ENCODE measurements around the gene KCND1. TPM values are rescaled to one million over a fixed set of nuclear protein-coding genes. Genes with fewer than 3 reads are reported as not detected.
A peak's percentile ranks its signal among the peaks of the same experiment; 100 is the strongest.

Gene KCND1
- total and polyA plus RNA-seq, 4 experiments from 2014 or later, result 1.0 to 1.9 (median 1.8) TPM; not detected in 1

GRCh38 chrX:48975541-48975940, 3.9 kb upstream of the KCND1 start:
- DNase-seq, result no peak
- no peak overlapping the region for H3K4me3 Mint-ChIP-seq

GRCh38 chrX:48975041-48975440, 3.4 kb upstream of the KCND1 start:
- H3K27me3 ChIP-seq (ENCODE audit: insufficient read depth, low read length), result no peaks in the 10 kb centered on the region
- no peaks in the 10 kb centered on the region for H3K27me3 Mint-ChIP-seq
- ChIA-PET POLR2A (ENCODE audit: partially characterized antibody) (no interaction called here), CTCF (ENCODE audit: partially characterized antibody) (interaction anchor here (4.6 kb wide), 1 partner anchor 68 kb away, joined by 23 read pairs; the partner anchor contains the start of gene TFE3)
- no peak overlapping the region for H3K27ac ChIP-seq (ENCODE audit: low read depth, low read length)
- no peak overlapping the region for H3K27ac Mint-ChIP-seq
- DNase-seq, result no peak
- peaks cover 16 to 27% of the 10 kb centered on the region in 2 donors for H3K36me3 Mint-ChIP-seq
- intact Hi-C loops (cut with micrococcal nuclease), result no loop called here
- H3K4me3 ChIP-seq (ENCODE audit: low read length in 2 of 2), result no peak overlapping the region
- H3K4me1 Mint-ChIP-seq, result peaks cover 7 to 23% (median 11%) of the 10 kb centered on the region in 4 donors
- H3K4me3 Mint-ChIP-seq, result no peak overlapping the region
- peaks cover 9% of the 10 kb centered on the region for H3K4me1 ChIP-seq (ENCODE audit: insufficient read depth, low read length)
- H3K36me3 ChIP-seq (ENCODE audit: insufficient read depth, low read length), result no peaks in the 10 kb centered on the region
- H3K9me3 Mint-ChIP-seq, result no peaks in the 10 kb centered on the region
- H3K9me3 ChIP-seq (ENCODE audit: control insufficient read depth in 1 of 2, low read length in 2 of 2), result no peaks in the 10 kb centered on the region

More at GRCh38 chrX:48975541-48975940, 3.9 kb upstream of the KCND1 start:
- ChIA-PET POLR2A (ENCODE audit: partially characterized antibody) (no interaction called here), CTCF (ENCODE audit: partially characterized antibody) (no interaction called here)
- Mint-ChIP-seq H3K4me1 (peaks cover 7 to 21% (median 10%) of the 10 kb centered on the region in 4 donors), H3K27me3 (no peaks in the 10 kb centered on the region), H3K36me3 (peaks cover 16 to 31% of the 10 kb centered on the region in 2 donors), H3K27ac (peak overlapping the region in 1 of 7 donors; percentile 38), H3K9me3 (no peaks in the 10 kb centered on the region)
- H3K27me3 ChIP-seq (ENCODE audit: insufficient read depth, low read length), result no peaks in the 10 kb centered on the region
- H3K36me3 ChIP-seq (ENCODE audit: insufficient read depth, low read length), result no peaks in the 10 kb centered on the region
- H3K4me1 ChIP-seq (ENCODE audit: insufficient read depth, low read length), result peaks cover 9% of the 10 kb centered on the region
- H3K27ac ChIP-seq (ENCODE audit: low read depth, low read length), result no peak overlapping the region
- H3K9me3 ChIP-seq (ENCODE audit: control insufficient read depth in 1 of 2, low read length in 2 of 2), result no peaks in the 10 kb centered on the region
- intact Hi-C loops (cut with micrococcal nuclease), result no loop called here
- no peak overlapping the region for H3K4me3 ChIP-seq (ENCODE audit: low read length in 2 of 2)

- Mint-ChIP-seq H3K36me3 (peaks cover 16 to 25% of the 10 kb centered on the region in 2 donors), H3K9me3 (no peaks in the 10 kb centered on the region), H3K27me3 (no peaks in the 10 kb centered on the region), H3K4me3 (peak overlapping the region in 1 of 8 donors; percentile 79), H3K27ac (peak overlapping the region in 2 of 7 donors; percentile 53 to 61), H3K4me1 (peaks cover 7 to 23% (median 11%) of the 10 kb centered on the region in 4 donors)
- ChIA-PET CTCF (ENCODE audit: partially characterized antibody) (interaction anchor here (2.6 to 4.6 kb wide), 2 partner anchors 15 to 68 kb away, joined by 9 to 23 read pairs; partner anchors contain the start of gene TFE3), POLR2A (ENCODE audit: partially characterized antibody) (interaction anchor here (3.3 kb wide), 1 partner anchor 16 kb away, joined by 19 read pairs; no protein-coding TSS in a partner anchor)
- no peak for DNase-seq
- Histone ChIP-seq H3K36me3 (ENCODE audit: insufficient read depth, low read length) (no peaks in the 10 kb centered on the region), H3K4me1 (ENCODE audit: insufficient read depth, low read length) (peaks cover 9% of the 10 kb centered on the region), H3K27me3 (ENCODE audit: insufficient read depth, low read length) (no peaks in the 10 kb centered on the region), H3K27ac (ENCODE audit: low read depth, low read length) (no peak overlapping the region), H3K9me3 (ENCODE audit: control insufficient read depth in 1 of 2, low read length in 2 of 2) (no peaks in the 10 kb centered on the region), H3K4me3 (ENCODE audit: low read length in 2 of 2) (no peak overlapping the region)
- intact Hi-C loops (cut with micrococcal nuclease), result no loop called here
These were observed 2.9 kb upstream of the KCND1 start for GRCh38 chrX:48974574-48974973.

GRCh38 chrX:48974033-48974432, 2.4 kb upstream of the KCND1 start:
- Histone ChIP-seq H3K36me3 (ENCODE audit: insufficient read depth, low read length) (no peaks in the 10 kb centered on the region), H3K4me3 (ENCODE audit: low read length in 2 of 2) (no peak overlapping the region), H3K9me3 (ENCODE audit: control insufficient read depth in 1 of 2, low read length in 2 of 2) (no peaks in the 10 kb centered on the region), H3K27ac (ENCODE audit: low read depth, low read length) (no peak overlapping the region), H3K27me3 (ENCODE audit: insufficient read depth, low read length) (no peaks in the 10 kb centered on the region), H3K4me1 (ENCODE audit: insufficient read depth, low read length) (peaks cover 9% of the 10 kb centered on the region)
- ChIA-PET POLR2A (ENCODE audit: partially characterized antibody) (interaction anchor here (3.3 kb wide), 1 partner anchor 15 kb away, joined by 19 read pairs; no protein-coding TSS in a partner anchor), CTCF (ENCODE audit: partially characterized antibody) (interaction anchor here (2.6 to 4.6 kb wide), 2 partner anchors 14 to 69 kb away, joined by 9 to 23 read pairs; partner anchors contain the start of gene TFE3)
- Mint-ChIP-seq H3K9me3 (no peaks in the 10 kb centered on the region), H3K4me1 (peaks cover 7 to 23% (median 11%) of the 10 kb centered on the region in 4 donors), H3K4me3 (no peak overlapping the region), H3K36me3 (peaks cover 16 to 25% of the 10 kb centered on the region in 2 donors), H3K27me3 (no peaks in the 10 kb centered on the region), H3K27ac (no peak overlapping the region)
- intact Hi-C loops (cut with micrococcal nuclease), result no loop called here
- no peak for DNase-seq

GRCh38 chrX:48972220-48973164, 848 bp upstream of the KCND1 start:
- no peaks in the 10 kb centered on the region for H3K27me3 Mint-ChIP-seq

GRCh38 chrX:48969471-48969870, 2.2 kb downstream of the KCND1 start:
- peaks cover 9% of the 10 kb centered on the region for H3K4me1 ChIP-seq (ENCODE audit: insufficient read depth, low read length)
- no peaks in the 10 kb centered on the region for H3K9me3 ChIP-seq (ENCODE audit: control insufficient read depth in 1 of 2, low read length in 2 of 2)
- Mint-ChIP-seq H3K27ac (peak overlapping the region in 1 of 7 donors; percentile 29), H3K4me3 (no peak overlapping the region), H3K4me1 (peaks cover 6 to 23% (median 11%) of the 10 kb centered on the region in 4 donors), H3K36me3 (peaks cover under 1 to 5% of the 10 kb centered on the region in 2 donors), H3K27me3 (no peaks in the 10 kb centered on the region), H3K9me3 (no peaks in the 10 kb centered on the region)
- no peak overlapping the region for H3K27ac ChIP-seq (ENCODE audit: low read depth, low read length)
- CTCF ChIA-PET (ENCODE audit: partially characterized antibody), result no interaction called here
- intact Hi-C loops (cut with micrococcal nuclease), result no loop called here
- H3K27me3 ChIP-seq (ENCODE audit: insufficient read depth, low read length), result no peaks in the 10 kb centered on the region
- no peak overlapping the region for H3K4me3 ChIP-seq (ENCODE audit: low read length in 2 of 2)
- POLR2A ChIA-PET (ENCODE audit: partially characterized antibody), result no interaction called here
- DNase-seq, result no peak
- no peaks in the 10 kb centered on the region for H3K36me3 ChIP-seq (ENCODE audit: insufficient read depth, low read length)

More at GRCh38 chrX:48972220-48973164, 848 bp upstream of the KCND1 start:
- no peak overlapping the region for H3K4me3 ChIP-seq (ENCODE audit: low read length in 2 of 2)
- H3K27ac Mint-ChIP-seq, result peak overlapping the region in 6 of 7 donors; percentile 7 to 82 (median 42)
- H3K36me3 Mint-ChIP-seq, result peaks cover 4 to 14% of the 10 kb centered on the region in 2 donors
- H3K4me3 Mint-ChIP-seq, result peak overlapping the region; percentile 25 to 71 (median 62)
- peaks cover 9% of the 10 kb centered on the region for H3K4me1 ChIP-seq (ENCODE audit: insufficient read depth, low read length)
- H3K9me3 ChIP-seq (ENCODE audit: control insufficient read depth in 1 of 2, low read length in 2 of 2), result no peaks in the 10 kb centered on the region
- peak in 3 of 5 donors; percentile 12 to 27 (median 23) for DNase-seq
- H3K27ac ChIP-seq (ENCODE audit: low read depth, low read length), result no peak overlapping the region
- POLR2A ChIA-PET (ENCODE audit: partially characterized antibody), result interaction anchor here (0.6 to 3.3 kb wide), 6 partner anchors 14 to 200 kb away, joined by 3 to 19 read pairs (median 10); partner anchors contain the start of genes GRIPAP1 and TFE3
- no peaks in the 10 kb centered on the region for H3K27me3 ChIP-seq (ENCODE audit: insufficient read depth, low read length)
- no peaks in the 10 kb centered on the region for H3K9me3 Mint-ChIP-seq
- peaks cover 7 to 23% (median 11%) of the 10 kb centered on the region in 4 donors for H3K4me1 Mint-ChIP-seq
- CTCF ChIA-PET (ENCODE audit: partially characterized antibody), result interaction anchor here (1.1 to 4.6 kb wide), 4 partner anchors 10 to 205 kb away, joined by 3 to 23 read pairs (median 8); partner anchors contain the start of gene TFE3
- intact Hi-C loops (cut with micrococcal nuclease), result no loop called here
- no peaks in the 10 kb centered on the region for H3K36me3 ChIP-seq (ENCODE audit: insufficient read depth, low read length)

GRCh38 chrX:48968377-48968776, 3.3 kb downstream of the KCND1 start:
- no peaks in the 10 kb centered on the region for H3K27me3 Mint-ChIP-seq
- no peak for DNase-seq
- no peaks in the 10 kb centered on the region for H3K27me3 ChIP-seq (ENCODE audit: insufficient read depth, low read length)
- intact Hi-C loops (cut with micrococcal nuclease), result no loop called here
- peaks cover 9% of the 10 kb centered on the region for H3K4me1 ChIP-seq (ENCODE audit: insufficient read depth, low read length)
- peaks cover 6 to 23% (median 11%) of the 10 kb centered on the region in 4 donors for H3K4me1 Mint-ChIP-seq
- ChIA-PET POLR2A (ENCODE audit: partially characterized antibody) (no interaction called here), CTCF (ENCODE audit: partially characterized antibody) (no interaction called here)
- no peak overlapping the region for H3K27ac Mint-ChIP-seq
- H3K36me3 ChIP-seq (ENCODE audit: insufficient read depth, low read length), result no peaks in the 10 kb centered on the region
- H3K4me3 Mint-ChIP-seq, result no peak overlapping the region
- H3K9me3 Mint-ChIP-seq, result no peaks in the 10 kb centered on the region
- H3K27ac ChIP-seq (ENCODE audit: low read depth, low read length), result no peak overlapping the region
- no peak overlapping the region for H3K4me3 ChIP-seq (ENCODE audit: low read length in 2 of 2)
- H3K36me3 Mint-ChIP-seq, result no peaks in the 10 kb centered on the region
- H3K9me3 ChIP-seq (ENCODE audit: control insufficient read depth in 1 of 2, low read length in 2 of 2), result no peaks in the 10 kb centered on the region

All from CD4-positive, alpha-beta memory T cell (primary cell).